GM21423 (cell line): ENCODE results near the gene GLDN.
"Not testable (repeated sequence)": the region's sequence is repeated elsewhere in the genome, so short reads cannot be mapped to it uniquely, and the experiment has no call there.

ENCODE experiments used
- ATAC-seq: cut with Tn5 transposase; IDR thresholded peaks from one replicate; pipeline ENCODE4 v1.9.1; 2021; ENCODE audit warnings: mild to moderate bottlenecking, moderate library complexity; ENCODE audit not compliant: unreplicated experiment

GLDN gene

GRCh38 chr15:51443282-51443914 is 101.9 kb downstream of the GLDN start:
- no peak for ATAC-seq

- ATAC-seq = no peak
Observed at GRCh38 chr15:51444112-51444511, 102.7 kb downstream of the GLDN start.

- no peak for ATAC-seq
Observed at GRCh38 chr15:51444807-51445206, 103.4 kb downstream of the GLDN start.

- ATAC-seq = not testable (repeated sequence)
Observed at GRCh38 chr15:51446029-51446744, 104.7 kb downstream of the GLDN start.

- no peak for ATAC-seq
Observed at GRCh38 chr15:51447855-51448621, 106.6 kb downstream of the GLDN start.

- ATAC-seq = no peak
Observed at GRCh38 chr15:51448622-51449399, 107.4 kb downstream of the GLDN start.

GRCh38 chr15:51450001-51450400 is 108.5 kb downstream of the GLDN start:
- ATAC-seq = no peak
